Kasumi-1 (cell line): ENCODE results near the gene SLC35E4.
A peak's percentile ranks its signal among the peaks of the same experiment; 100 is the strongest.
"Not testable (repeated sequence)": the region's sequence is repeated elsewhere in the genome, so short reads cannot be mapped to it uniquely, and the experiment has no call there.

Source experiments
- DNase-seq, 2 experiments: peaks; one replicate each; lab custom pipeline; 2025; lab: John Stamatoyannopoulos, UW

Gene SLC35E4

DNA sequence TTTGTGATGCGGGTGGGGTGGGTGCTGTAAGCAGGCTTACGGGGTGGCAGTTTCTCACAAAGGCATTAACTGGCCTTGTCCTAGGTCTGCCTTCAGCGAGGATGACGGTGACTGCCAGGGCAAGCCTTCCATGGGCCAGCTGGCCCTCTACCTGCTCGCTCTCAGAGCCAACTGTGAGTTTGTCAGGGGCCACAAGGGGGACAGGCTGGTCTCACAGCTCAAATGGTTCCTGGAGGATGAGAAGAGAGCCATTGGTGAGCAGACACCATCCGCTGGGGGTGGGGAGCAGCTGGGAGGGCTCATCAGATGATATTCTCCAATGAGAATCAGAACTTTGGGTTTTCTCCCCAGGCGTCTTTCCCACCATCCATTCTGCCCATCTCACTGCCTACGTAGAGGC is 22.8 kb upstream of the SLC35E4 start:
- no peak for DNase-seq

DNA sequence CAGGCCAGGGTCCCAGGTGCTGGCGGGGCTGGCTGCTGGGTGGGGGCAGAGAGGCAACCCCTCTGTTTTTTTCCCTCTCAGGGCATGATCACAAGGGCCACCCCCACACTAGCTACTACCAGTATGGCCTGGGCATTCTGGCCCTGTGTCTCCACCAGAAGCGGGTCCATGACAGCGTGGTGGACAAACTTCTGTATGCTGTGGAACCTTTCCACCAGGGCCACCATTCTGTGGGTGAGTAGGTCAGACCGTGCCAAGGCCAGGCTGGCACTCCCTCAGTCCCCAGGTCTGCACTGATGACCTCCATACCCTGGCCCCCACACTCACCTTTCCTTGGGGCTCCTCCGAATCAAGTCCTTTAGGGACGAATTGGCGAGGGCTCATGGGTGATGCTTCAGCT is 21.3 kb upstream of the SLC35E4 start:
- DNase-seq = no peak

DNA sequence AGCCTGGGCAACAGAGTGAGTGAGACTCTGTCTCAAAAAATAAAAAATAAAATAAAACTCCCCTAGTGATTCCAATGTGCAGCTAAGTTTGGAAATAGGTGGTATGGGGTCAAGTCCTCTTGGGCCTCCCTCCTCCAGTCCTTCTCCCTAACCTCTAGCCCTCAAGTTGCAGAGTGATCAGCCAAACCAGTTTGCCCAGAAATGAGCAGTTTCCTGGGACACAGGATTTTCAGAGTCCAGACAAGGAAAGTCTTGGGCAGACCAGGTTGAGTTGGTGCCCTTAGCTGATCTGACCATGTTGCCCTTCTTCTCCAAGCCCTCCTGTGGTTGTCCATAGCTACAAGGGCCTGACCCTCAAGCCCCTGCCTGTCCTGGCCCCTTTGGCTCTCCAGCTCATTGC is 20.7 kb upstream of the SLC35E4 start:
- DNase-seq = no peak

DNA sequence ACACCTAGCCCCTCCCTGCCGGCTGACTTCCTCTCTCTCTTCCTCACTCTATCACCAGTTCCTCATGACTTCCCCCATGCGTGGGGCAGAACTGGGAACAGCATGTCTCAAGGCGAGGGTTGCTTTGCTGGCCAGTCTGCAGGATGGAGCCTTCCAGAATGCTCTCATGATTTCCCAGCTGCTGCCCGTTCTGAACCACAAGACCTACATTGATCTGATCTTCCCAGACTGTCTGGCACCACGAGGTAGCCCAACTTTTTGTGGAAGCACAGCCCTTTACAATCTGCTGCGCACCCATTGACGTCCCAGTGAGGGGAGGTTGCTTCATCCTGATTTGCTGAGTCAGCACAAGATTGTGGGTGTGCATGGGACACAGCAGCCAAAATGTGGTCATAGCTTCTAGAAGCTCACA is 20.0 kb upstream of the SLC35E4 start:
- no peak for DNase-seq

DNA sequence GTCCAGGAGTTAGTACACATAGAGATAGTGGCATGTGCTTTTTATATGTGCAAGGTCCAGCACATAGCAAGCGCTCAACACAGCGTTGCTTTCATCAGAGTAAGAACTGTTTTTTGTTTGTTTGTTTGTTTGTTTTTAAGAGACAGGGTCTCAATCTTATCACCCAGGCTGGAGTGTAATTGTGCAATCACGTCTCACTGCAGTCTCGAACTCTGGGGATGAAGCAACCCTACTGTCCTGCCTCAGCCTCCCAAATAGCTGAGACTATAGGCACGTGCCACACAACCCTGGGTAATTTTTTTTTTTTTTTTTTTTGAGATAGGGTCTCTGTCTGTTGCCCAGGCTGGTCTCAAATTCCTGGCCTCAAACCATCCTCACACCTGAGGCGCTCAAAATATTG is 17.8 kb upstream of the SLC35E4 start:
- no peak for DNase-seq

DNA sequence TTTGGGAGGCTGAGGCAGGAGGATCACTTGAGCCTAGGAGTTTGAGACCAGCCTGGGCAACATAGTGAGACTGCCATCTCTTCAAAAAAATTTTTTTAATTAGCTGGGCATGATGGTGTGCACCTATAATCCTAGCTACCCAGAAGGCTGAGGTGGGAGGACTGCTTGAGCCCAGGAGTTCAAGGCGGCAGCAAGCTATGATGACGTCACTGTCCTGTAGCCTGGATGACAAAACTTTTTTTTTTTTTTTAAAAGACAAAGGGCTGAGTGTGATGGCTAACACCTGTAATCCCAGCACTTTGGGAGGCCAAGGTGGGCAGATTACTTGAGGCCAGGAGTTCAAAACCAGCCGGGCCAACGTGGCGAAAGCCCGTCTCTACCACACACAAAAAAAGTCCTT is 15.7 kb upstream of the SLC35E4 start:
- not testable (repeated sequence) for DNase-seq

DNA sequence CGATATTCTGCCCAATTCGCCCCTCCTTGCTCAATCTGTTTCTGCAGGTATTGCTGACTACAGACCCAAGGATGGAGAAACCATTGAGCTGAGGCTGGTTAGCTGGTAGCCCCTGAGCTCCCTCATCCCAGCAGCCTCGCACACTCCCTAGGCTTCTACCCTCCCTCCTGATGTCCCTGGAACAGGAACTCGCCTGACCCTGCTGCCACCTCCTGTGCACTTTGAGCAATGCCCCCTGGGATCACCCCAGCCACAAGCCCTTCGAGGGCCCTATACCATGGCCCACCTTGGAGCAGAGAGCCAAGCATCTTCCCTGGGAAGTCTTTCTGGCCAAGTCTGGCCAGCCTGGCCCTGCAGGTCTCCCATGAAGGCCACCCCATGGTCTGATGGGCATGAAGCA is 9.2 kb upstream of the SLC35E4 start:
- no peak for DNase-seq

DNA sequence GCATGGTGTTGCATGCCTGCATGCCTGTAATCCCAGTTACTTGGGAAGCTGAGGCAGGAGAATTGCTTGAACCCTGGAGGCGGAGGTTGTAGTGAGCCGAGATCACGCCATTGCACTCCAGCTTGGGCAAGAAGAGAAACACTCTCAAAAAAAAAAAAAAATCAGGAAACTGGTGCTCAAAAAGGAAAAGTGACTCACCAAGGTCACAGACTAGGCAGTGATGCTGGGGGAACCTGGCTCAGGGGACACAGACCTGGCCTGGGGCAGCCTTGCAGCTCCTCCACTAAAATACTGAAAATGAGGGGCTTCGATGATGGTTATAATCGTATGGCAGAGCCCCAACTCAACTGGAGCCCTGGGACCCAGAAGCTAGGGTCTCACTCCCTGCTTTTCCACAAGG is 8.1 kb upstream of the SLC35E4 start:
- no peak for DNase-seq

DNA sequence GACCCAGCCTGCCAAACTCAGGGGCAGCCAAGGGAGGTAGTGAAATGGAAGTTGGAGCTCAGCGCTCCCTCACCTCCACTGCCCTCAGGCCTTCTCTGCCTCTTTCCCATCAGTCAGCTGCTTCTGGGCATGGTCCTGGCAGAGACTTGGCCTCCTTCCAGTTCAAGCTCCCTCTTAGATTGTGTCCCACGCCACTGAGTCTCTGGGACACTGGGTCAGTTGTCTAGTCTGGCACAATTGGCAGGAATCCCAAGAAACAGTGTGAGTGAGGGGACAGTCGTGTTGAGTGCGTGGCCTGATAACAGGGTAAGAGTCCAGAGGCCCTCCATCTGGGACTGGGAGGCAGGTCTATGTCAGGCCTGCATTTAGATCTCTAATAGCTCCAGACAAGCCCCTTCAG is 7.1 kb upstream of the SLC35E4 start:
- DNase-seq = no peak

DNA sequence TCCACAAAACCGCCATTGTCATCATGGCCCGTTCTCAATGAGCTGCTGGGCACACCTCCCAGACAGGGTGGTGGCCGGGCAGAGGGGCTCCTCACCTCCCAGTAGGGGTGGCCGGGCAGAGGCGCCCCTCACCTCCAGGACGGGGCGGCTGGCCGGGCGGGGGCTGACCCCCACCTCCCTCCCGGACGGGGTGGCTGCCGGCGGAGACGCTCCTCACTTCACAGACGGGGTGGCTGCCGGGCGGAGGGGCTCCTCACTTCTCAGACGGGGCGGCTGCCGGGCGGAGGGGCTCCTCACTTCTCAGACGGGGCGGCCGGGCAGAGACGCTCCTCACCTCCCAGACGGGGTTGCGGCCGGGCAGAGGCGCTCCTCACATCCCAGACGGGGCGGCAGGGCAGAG is 4.1 kb upstream of the SLC35E4 start:
- not testable (repeated sequence) for DNase-seq

DNA sequence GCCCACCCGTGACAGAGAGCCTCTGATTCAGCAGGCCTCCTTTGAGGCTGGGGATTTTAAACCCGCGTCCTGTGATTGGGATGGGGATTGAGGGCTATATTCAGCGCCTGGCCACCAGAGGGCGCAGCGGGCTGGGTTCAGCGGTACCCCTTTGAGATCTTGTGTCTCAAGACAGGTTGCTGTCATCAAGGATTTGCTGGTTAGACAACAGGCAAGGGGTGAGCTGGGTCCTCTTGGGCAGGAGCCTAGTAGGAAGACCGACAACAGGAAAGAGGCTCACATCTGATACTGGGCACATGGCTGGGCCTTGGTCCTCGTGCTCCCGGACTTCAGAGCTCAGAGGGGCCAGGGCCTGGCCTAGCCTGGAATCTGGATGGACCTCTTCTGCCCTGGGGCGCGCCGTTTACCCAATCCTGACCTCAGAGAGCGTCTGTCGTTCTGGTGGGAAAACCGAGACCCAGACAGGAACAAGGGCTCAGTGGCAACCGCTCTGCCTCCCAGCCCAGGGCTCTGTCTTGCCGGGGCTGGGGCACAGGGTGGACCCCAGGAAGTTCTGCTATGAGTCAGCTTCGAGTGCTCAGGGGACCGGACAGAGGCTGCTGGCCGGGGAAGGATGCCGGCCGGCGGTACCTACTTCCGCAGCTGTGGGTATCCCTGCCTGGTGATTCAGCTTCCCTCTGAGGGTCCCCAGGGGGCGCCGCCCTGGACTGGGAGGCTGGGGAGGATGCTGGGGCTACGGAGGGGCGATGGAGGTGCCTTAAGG is 929 bp upstream of the SLC35E4 start:
- peak; percentile 78 to 79 for DNase-seq

DNA sequence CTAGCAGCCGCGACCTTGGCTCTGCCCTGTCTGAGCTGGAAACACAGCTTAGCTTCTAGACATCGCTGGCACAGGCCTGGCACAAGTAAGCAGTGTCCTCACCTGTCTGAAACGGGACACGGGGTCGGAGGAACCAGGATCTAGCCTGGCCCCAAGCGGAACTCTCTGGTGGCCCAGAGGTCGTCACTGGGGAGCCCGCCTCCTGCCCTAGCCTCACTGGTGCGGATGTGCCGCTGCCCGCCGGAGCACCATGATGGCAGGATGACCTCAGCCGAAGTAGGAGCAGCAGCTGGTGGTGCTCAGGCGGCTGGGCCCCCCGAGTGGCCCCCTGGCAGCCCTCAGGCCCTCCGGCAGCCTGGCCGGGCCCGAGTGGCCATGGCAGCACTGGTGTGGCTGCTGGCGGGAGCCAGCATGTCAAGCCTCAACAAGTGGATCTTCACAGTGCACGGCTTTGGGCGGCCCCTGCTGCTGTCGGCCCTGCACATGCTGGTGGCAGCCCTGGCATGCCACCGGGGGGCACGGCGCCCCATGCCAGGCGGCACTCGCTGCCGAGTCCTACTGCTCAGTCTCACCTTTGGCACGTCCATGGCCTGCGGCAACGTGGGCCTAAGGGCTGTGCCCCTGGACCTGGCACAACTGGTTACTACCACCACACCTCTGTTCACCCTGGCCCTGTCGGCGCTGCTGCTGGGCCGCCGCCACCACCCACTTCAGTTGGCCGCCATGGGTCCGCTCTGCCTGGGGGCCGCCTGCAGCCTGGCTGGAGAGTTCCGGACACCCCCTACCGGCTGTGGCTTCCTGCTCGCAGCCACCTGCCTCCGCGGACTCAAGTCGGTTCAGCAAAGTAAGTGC is 871 bp downstream of the SLC35E4 start:
- no peak for DNase-seq

DNA sequence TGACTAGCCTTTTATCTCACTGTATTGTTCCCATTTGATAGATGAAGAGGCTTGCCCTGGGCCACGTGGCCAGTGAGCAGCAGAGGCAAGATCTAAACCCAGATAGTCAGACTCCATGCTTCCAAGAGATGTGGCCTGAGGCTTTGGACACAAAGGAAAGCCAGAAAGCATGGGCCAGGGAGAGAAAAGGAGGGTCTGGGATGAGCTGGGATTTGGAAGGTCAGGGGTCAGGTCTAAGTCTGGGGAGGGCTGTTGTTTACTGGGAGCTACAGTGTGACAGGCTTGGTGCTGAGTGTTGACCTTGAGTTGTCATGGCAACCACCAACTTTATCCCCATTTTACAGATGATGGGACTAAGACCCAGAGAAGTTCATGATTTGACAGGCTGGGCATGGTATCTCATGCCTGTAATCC is 2.1 kb downstream of the SLC35E4 start:
- DNase-seq = no peak

DNA sequence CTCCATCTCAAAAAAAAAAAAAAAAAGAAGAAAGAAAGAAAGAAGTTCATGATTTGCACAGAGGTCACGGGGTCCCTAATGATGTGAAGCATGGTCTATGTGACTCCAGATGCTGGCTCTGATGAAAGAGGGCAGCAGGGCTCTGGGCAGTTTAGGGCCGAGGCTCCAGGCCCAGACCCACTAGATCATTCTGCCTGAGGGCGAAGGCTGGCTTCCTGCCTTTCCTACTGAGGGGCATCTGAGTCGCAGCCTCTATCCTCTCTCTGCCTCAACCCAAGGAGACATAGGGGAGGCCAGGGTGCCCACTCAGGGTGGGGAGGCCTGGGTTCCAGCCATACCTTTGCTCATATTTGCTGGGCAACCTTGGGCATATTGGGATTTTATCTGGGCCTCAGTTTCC is 4.8 kb downstream of the SLC35E4 start:
- no peak for DNase-seq

DNA sequence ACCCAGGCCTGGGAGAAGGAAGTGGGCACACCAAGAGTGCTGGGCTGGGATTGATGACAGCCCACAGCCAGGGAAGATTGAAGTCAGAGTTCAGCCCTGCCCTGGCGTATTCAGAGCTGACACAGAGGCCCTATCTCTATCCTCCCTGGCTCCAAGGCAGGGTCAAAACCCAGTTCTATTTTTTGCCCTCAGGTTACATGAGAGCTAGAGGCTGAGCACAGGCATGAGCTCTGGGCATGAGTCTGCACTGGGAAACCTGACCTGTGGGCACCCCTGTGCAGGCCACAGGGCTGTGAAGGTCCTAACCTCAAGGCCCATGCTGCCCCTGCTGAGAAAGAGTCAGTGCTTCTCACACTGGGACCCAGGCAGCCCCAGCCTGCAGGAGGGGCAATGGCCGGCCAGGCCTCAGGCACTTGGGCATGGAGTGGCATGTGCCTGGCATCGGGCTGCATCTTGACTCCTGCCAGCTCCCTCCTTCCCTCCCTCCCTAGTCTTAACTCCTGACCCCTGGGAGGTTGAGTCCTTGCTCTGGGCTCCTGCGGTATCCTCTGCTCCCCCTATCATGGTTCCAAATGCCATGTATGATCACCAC is 5.4 kb downstream of the SLC35E4 start:
- no peak for DNase-seq

DNA sequence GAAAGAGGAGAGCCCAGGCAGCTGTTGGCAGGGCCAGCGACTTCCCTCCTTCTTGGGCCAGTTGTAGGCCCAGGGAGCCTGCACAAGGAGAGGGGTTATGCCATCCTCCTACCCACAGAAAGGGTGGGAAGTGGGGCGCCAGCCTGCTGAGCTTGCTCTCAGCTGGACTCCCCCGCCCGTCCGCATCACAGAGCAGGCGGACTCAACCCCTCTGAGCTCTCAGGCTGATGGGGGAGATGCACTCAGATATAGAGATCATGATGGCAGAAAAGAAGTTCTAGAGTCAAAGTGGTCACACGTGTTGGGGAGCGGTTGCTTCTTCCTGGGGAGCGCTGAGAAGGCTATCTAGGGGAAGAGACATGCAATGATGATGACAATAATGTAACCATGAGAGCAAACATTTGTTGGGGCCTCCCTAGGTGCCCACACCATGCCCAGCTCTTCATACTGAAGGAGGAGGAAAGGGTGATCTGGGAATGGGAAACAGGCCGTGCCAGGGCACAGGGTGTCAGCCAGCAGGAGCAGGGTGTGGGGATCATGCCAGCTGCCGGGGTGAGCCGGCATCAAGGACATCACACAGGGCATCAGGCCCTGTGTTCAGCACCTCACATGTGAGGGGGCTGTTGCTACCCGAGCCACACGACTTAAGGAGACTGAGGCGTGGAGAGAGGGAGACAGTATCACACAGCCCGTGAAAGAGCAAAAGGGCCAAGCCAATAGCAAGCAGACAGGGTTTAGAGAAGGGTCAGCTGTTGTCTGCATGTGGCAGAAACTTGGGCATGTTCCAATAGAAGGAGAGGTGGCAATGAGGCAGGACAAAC is 7.7 kb downstream of the SLC35E4 start:
- no peak for DNase-seq

DNA sequence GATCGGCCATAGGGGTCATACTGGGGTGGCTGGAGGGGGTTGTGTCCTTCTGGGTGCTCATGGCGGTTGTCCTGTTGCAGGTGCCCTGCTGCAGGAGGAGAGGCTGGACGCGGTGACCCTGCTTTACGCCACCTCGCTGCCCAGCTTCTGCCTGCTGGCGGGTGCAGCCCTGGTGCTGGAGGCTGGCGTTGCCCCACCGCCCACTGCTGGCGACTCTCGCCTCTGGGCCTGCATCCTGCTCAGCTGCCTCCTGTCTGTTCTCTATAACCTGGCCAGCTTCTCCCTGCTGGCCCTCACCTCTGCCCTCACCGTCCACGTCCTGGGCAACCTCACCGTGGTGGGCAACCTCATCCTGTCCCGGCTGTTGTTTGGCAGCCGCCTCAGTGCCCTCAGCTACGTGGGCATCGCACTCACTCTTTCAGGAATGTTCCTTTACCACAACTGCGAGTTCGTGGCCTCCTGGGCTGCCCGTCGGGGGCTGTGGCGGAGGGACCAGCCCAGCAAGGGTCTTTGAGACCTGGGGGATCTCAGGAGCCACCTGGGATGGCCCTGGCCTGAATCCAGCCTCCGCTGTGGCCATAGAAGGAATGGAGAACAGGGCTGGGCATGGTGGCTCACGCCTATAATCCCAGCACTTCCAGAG is 11.1 kb downstream of the SLC35E4 start:
- no peak for DNase-seq

DNA sequence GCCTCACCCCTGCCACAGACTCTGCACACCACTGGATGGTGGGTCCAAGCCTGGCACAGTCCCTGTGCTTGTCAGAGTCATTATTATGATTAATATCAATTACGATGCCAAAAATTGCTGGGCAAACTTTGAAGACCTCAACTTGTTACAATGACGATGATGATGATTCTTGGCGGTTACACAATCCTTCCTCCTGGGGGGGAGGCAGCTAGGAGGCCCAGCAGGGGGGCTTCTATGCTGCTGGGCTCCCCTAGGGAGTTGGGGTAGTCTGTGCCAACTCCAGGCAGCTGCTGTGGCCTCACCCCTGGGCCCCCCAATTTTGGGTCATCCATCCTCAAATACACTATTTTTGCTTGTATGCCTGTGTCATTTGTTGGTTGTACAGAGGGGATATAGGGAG is 12.0 kb downstream of the SLC35E4 start:
- DNase-seq = no peak

DNA sequence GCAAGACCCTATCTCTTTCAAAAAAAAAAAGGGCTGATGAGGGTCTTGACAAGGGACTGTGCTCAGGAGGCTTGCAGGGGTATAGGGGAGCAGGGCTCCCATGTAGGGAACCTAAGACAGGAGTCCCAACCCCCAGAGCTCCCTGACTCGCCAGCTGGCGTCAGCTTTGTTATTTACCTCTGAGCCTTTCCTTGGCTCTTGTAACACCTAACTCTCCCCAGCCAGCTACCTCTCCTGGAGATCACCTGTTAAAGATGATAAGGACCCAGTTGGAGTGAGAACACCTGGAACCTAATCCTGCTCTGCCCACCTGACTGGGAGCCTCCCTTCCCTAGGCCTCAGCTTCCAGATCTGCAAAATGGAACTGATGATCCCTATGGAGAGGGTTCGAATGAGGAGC is 13.2 kb downstream of the SLC35E4 start:
- DNase-seq = no peak

DNA sequence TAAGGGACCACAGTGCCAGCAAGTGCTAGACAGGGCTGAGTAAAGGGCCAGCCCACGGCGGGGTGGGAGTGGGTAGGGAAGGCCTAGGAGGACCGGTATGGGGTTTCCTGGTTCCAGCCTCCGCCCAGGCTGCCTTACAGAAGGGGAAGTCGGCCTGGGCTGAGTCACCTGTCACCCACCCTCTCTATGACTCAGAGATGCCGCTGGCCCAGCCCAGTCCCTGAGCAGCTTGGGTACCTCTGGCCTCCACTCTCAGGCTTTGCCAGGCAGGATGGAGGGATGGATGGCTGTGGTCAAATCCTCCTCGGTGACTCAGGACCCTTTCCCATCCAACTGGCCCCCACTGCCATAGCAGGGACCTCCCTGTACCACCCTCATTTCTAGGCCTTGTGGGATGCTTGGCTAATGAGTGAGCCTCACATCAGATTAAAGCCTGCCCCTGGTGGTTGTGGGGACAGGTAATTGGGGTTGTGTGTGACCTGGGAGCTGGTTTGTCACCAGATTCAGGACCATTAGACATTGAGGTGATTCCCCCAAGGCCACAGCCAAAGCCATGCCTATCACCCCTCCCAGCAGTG is 13.9 kb downstream of the SLC35E4 start:
- DNase-seq = peak; percentile 33 to 35

DNA sequence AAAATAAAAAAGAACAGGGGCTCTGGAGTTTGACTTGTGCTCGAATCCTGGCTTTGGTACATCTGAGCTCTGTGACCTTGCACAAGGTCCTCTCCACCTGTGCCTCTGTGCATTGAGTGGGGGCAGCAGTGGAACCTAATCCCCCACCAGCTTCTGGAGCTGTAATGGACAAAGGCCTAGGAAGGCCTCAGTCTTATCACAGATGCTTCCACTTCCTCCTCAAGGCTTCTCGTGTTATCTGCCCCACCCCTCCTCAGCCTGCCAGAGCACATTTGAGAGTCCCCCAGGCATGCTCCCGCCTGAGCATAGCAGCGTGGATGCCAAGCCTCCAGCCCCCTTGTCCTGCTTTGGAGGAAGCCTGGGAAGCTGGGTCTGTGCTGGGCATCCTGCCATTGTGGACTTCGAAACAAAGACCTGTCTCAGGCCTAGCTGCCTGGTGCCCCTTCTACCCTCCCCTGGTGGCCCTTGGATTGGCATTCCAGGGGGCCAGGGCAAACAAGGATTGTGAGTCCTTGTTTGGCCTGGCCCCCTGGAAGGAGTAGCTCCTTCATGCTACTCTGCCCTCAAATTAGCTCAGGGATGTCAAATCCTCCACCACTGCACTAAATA is 15.0 kb downstream of the SLC35E4 start:
- DNase-seq = no peak
